NB4 (cell line): Measurements from ENCODE around the gene APOC4.

Experiments used
- MYC ChIP-seq: IDR thresholded peaks from 2 replicates; pipeline ENCODE4 v1.6.1; 2011; ENCODE audit warnings: low read depth, low read length
- POLR2A ChIP-seq: IDR thresholded peaks from 2 replicates; pipeline ENCODE4 v1.6.1; 2011; ENCODE audit warnings: mild to moderate bottlenecking; ENCODE audit not compliant: insufficient read length; ENCODE audit errors: extremely low read depth
- TF ChIP-seq, protein P1 (sequence below): IDR thresholded peaks from one replicate; pipeline ENCODE4 v1.5.1; 2012; ENCODE audit warnings: low read depth, low read length
- TF ChIP-seq, protein P2 (sequence below): IDR thresholded peaks from 2 replicates; pipeline ENCODE4 v1.6.1; 2011; ENCODE audit warnings: low read depth, low read length

DNA sequence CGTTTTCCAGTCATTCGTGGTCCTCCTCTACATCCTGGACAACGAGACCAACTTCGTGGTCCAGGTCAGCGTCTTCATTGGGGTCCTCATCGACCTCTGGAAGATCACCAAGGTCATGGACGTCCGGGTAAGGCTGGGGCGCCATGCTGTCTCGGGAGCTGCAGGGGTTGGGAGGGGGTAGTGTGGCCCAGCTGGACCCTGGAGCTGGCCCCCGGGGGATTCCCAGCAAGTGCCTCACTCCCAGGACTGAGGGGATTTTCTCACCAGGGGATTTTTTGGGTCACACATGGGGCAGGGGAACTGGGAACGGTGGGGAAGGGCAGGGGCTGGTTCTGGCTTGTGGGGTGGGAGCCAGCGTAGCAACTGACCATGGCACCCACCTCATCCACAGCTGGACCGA lies 48.4 kb downstream of the APOC4 start:
- TF ChIP-seq POLR2A: no peak
- TF ChIP-seq, protein P1, sequence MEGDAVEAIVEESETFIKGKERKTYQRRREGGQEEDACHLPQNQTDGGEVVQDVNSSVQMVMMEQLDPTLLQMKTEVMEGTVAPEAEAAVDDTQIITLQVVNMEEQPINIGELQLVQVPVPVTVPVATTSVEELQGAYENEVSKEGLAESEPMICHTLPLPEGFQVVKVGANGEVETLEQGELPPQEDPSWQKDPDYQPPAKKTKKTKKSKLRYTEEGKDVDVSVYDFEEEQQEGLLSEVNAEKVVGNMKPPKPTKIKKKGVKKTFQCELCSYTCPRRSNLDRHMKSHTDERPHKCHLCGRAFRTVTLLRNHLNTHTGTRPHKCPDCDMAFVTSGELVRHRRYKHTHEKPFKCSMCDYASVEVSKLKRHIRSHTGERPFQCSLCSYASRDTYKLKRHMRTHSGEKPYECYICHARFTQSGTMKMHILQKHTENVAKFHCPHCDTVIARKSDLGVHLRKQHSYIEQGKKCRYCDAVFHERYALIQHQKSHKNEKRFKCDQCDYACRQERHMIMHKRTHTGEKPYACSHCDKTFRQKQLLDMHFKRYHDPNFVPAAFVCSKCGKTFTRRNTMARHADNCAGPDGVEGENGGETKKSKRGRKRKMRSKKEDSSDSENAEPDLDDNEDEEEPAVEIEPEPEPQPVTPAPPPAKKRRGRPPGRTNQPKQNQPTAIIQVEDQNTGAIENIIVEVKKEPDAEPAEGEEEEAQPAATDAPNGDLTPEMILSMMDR: no peak
- TF ChIP-seq, protein P2, sequence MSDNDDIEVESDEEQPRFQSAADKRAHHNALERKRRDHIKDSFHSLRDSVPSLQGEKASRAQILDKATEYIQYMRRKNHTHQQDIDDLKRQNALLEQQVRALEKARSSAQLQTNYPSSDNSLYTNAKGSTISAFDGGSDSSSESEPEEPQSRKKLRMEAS: no peak
- TF ChIP-seq MYC: no peak
